Keratinocyte (primary cell): ENCODE data around the gene C11orf91. TPM values are rescaled to one million over a fixed set of nuclear protein-coding genes. Genes with fewer than 3 reads are reported as not detected.

ENCODE experiments used
- DNase-seq: peaks from one replicate; pipeline ENCODE4 v3.0.0-alpha.2; 2011; ENCODE audit warnings: low read depth, missing footprints, low spot score
- FAIRE-seq: peaks from 2 replicates; lab custom pipeline; 2011; peaks lifted over from hg19 to GRCh38; lab: Jason Lieb, UNC
- H2AFZ ChIP-seq: 2 replicates; pipeline ENCODE4 v1.6.0; 2012; ENCODE audit warnings: low read length, control low read depth, inconsistent platforms; ENCODE audit not compliant: control insufficient read depth
- H3K27ac ChIP-seq: 2 replicates; pipeline ENCODE4 v1.5.1; 2011; ENCODE audit warnings: low read length; ENCODE audit not compliant: control insufficient read depth, insufficient read depth
- H3K27me3 ChIP-seq: 3 replicates; pipeline ENCODE4 v1.6.0; 2011; ENCODE audit warnings: low read length; ENCODE audit not compliant: control insufficient read depth, insufficient read depth; ENCODE audit errors: extremely low read depth
- H3K36me3 ChIP-seq, 2 experiments: 2 replicates in 1 of 2; 3 replicates in 1 of 2; pipeline ENCODE4 v1.5.1; 2011; ENCODE audit warnings: low read length in 2 of 2, mild to moderate bottlenecking in 1 of 2; ENCODE audit not compliant: control insufficient read depth in 2 of 2, insufficient read depth in 2 of 2; ENCODE audit errors: extremely low read depth in 1 of 2
- H3K4me1 ChIP-seq: 3 replicates; pipeline ENCODE4 v1.5.1; 2011; ENCODE audit warnings: low read length; ENCODE audit not compliant: control insufficient read depth, insufficient read depth; ENCODE audit errors: extremely low read depth
- H3K4me2 ChIP-seq: 3 replicates; pipeline ENCODE4 v1.6.0; 2011; ENCODE audit warnings: low read depth, low read length; ENCODE audit not compliant: control insufficient read depth, insufficient read depth; ENCODE audit errors: extremely low read depth
- H3K4me3 ChIP-seq, 3 experiments: fragments of 200-600 bp in 1 of 3; sonication (generic) in 1 of 3; 2 replicates in 2 of 3; 3 replicates in 1 of 3; pipeline ENCODE4 v1.5.1; 2011 to 2016; ENCODE audit warnings: low read length in 3 of 3, mild to moderate bottlenecking in 3 of 3, control low read depth in 2 of 3, inconsistent platforms in 1 of 3, low read depth in 1 of 3, mixed read lengths in 1 of 3, mixed run types in 1 of 3, moderate library complexity in 1 of 3; ENCODE audit not compliant: control insufficient read depth in 2 of 3, insufficient read depth in 2 of 3; ENCODE audit errors: extremely low read depth in 1 of 3
- H3K79me2 ChIP-seq: 2 replicates; pipeline ENCODE4 v1.6.0; 2012; ENCODE audit warnings: low read length; ENCODE audit not compliant: control insufficient read depth, insufficient read depth
- H3K9ac ChIP-seq: 3 replicates; pipeline ENCODE4 v1.6.0; 2011; ENCODE audit warnings: low read length; ENCODE audit not compliant: control insufficient read depth, insufficient read depth; ENCODE audit errors: extremely low read depth
- H3K9me1 ChIP-seq: 3 replicates; pipeline ENCODE4 v1.6.0; 2011; ENCODE audit warnings: low read length; ENCODE audit not compliant: control insufficient read depth, insufficient read depth; ENCODE audit errors: extremely low read depth
- H3K9me3 ChIP-seq: 2 replicates; pipeline ENCODE4 v1.5.1; 2012; ENCODE audit warnings: low read depth, low read length; ENCODE audit not compliant: control insufficient read depth
- H4K20me1 ChIP-seq: 3 replicates; pipeline ENCODE4 v1.6.0; 2011; ENCODE audit warnings: low read length; ENCODE audit not compliant: control insufficient read depth, insufficient read depth; ENCODE audit errors: extremely low read depth
- EZH2 ChIP-seq: IDR thresholded peaks from one replicate; pipeline ENCODE4 v1.6.1; 2012; ENCODE audit warnings: inconsistent platforms, mild to moderate bottlenecking, low read length, moderate library complexity
- dilution Hi-C: fragments of 300-500 bp; cut with MboI; formaldehyde crosslinking; loops from one replicate; pipeline ENCODE4 v1.7.0; 2020; ENCODE audit warnings: low sequenced_read_pairs; ENCODE audit not compliant: extremely low pct_ligation_motif_present
- polyA minus RNA-seq, 3 experiments: library from RNA; depleted of rRNA, polyadenylated mRNA; stranded (reverse); fragments of >200 nt; gene quantifications; 1 replicate in 1 of 3; 2 replicates in 1 of 3; 3 replicates in 1 of 3; pipeline ENCODE4 v1.2.3, GENCODE V29; 2011
- polyA plus RNA-seq, 5 experiments: library from polyadenylated mRNA; depleted of rRNA in 3 of 5; stranded (reverse) in 3 of 5; stranded (forward) in 1 of 5; unstranded in 1 of 5; fragments of >200 nt; gene quantifications; 1 replicate in 1 of 5; 2 replicates in 3 of 5; 3 replicates in 1 of 5; pipeline versions ENCODE4 v1.2.1 to v1.2.3, GENCODE V29; 2011 to 2012; ENCODE audit warnings: missing spikeins in 2 of 5, low read depth in 1 of 5, low replicate concordance in 1 of 5
- TF ChIP-seq, protein P1 (sequence below), 3 experiments: IDR thresholded peaks in 1 of 3; conservative IDR thresholded peaks in 1 of 3; optimal IDR thresholded peaks in 1 of 3; 2 replicates in 2 of 3; 3 replicates in 1 of 3; pipeline versions ENCODE3 to v1.5.1; 2011; ENCODE audit warnings: low read length in 3 of 3, mild to moderate bottlenecking in 3 of 3, moderate library complexity in 2 of 3, control low read depth in 1 of 3, inconsistent platforms in 1 of 3; ENCODE audit not compliant: insufficient read depth in 2 of 3; ENCODE audit errors: extremely low read depth in 1 of 3

Gene C11orf91, protein sequence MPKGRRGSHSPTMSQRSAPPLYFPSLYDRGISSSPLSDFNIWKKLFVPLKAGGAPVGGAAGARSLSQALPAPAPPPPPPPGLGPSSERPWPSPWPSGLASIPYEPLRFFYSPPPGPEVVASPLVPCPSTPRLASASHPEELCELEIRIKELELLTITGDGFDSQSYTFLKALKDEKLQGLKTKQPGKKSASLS
- polyA plus RNA-seq, result 0.10 to 0.16 TPM (median 0.10 TPM) in 3 replicates
- polyA plus RNA-seq (2011; ENCODE audit: low read depth), result not detected
- not detected in 2 replicates for polyA plus RNA-seq (2011; cell fraction: cytosol; rRNA removed)
- polyA plus RNA-seq (2011; cell fraction: nucleus; rRNA removed), result 0.36 TPM in 1 of 2 replicates, not detected in the other
- 0.18 TPM in 1 of 2 replicates, not detected in the other for polyA plus RNA-seq (2012; ENCODE audit: low replicate concordance)
- not detected in 3 replicates for polyA minus RNA-seq
- polyA minus RNA-seq (2011; cell fraction: cytosol; rRNA and poly(A)+ RNA removed), result not detected
- polyA minus RNA-seq (2011; cell fraction: nucleus; rRNA and poly(A)+ RNA removed), result 1.2 TPM in 1 of 2 replicates, not detected in the other

DNA sequence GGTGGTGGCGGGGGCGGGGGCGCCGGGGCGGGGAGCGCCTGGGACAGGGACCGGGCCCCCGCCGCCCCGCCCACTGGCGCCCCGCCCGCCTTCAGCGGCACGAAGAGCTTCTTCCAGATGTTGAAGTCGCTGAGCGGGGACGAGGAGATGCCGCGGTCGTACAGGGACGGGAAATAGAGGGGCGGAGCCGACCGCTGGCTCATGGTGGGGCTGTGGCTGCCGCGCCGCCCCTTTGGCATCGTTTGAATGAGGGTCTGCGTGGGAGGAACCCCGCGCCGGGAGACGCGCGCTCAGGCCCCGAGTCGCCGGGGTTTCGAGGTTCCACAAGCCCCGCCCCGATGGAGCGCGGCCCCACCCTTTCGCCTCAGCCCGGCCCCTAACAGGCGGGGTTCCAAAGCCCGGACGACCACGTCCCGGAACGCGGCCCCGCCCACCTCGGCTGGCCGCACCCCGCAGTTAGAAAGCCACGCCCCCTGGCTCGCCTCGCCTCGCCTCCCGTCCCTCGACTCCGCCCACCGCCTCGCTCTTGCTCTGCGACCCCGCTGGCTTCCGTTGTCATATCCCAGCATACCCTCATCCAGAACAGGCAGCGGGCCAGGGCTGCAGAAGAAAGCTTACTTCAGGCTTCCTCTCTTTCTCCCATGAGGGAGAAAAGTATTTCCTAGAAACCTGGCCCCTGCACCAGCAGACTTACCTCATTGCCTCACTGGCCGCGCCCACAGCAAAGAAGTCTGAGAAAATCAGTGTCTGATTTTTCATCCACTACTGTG lies at the start of gene C11orf91:
TSS of gene C11orf91 (minus strand) at position 325 of the 770 bp plus-strand sequence. CDS start at position 239, 86 bp downstream.
- Histone ChIP-seq H3K9me1 (no peaks in the 10 kb centered on the region), H3K9me3 (no peaks in the 10 kb centered on the region), H4K20me1 (no peaks in the 10 kb centered on the region), H3K4me3 (peak within 1 kb of the TSS; percentile 30 to 68 (median 47)), H3K4me2 (peak within 1 kb of the TSS; percentile 94), H3K79me2 (no peaks in the 10 kb centered on the region), H2AFZ (no peak within 1 kb of the TSS), H3K27ac (peak within 1 kb of the TSS; percentile 97), H3K36me3 (peaks cover 4 to 7% of the 10 kb centered on the region in 2 experiments), H3K4me1 (peaks cover 80% of the 10 kb centered on the region), H3K9ac (peak within 1 kb of the TSS; percentile 83), H3K27me3 (no peaks in the 10 kb centered on the region)
- no peak for DNase-seq
- no peak for FAIRE-seq
- dilution Hi-C loops, result no loop called here
- TF ChIP-seq EZH2, result no peak
- TF ChIP-seq, protein P1, sequence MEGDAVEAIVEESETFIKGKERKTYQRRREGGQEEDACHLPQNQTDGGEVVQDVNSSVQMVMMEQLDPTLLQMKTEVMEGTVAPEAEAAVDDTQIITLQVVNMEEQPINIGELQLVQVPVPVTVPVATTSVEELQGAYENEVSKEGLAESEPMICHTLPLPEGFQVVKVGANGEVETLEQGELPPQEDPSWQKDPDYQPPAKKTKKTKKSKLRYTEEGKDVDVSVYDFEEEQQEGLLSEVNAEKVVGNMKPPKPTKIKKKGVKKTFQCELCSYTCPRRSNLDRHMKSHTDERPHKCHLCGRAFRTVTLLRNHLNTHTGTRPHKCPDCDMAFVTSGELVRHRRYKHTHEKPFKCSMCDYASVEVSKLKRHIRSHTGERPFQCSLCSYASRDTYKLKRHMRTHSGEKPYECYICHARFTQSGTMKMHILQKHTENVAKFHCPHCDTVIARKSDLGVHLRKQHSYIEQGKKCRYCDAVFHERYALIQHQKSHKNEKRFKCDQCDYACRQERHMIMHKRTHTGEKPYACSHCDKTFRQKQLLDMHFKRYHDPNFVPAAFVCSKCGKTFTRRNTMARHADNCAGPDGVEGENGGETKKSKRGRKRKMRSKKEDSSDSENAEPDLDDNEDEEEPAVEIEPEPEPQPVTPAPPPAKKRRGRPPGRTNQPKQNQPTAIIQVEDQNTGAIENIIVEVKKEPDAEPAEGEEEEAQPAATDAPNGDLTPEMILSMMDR (optimal IDR thresholded peaks at IDR 0.05 in 1 of 3, IDR thresholded peaks at IDR 0.05 in 1 of 3, conservative IDR thresholded peaks at IDR 0.05 in 1 of 3; ENCODE audit: extremely low read depth in 1 of 3, insufficient read depth in 2 of 3, low read length in 3 of 3), result no peak

DNA sequence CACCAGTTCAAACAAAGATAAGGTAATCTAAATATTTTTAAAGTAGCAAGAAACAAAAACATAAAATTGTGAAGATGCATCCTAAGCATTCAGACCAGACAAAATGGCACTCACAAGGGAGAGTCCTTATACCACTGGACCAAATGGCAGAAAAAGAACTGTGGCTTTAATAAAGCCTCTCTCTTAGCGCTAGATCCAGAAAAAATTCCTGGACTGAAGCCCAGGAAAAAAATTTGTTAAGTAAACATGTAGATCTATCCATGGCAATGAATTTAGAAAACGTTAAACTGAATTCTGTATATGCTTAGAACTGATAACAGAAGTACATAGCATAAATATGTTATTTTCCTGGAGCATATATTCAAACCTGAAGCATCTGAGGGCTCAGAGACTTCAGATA lies 47.4 kb upstream of the C11orf91 start:
- H3K36me3 ChIP-seq, result peaks cover 9 to 10% of the 10 kb centered on the region in 2 experiments
- no peaks in the 10 kb centered on the region for H3K9me3 ChIP-seq
- H3K27me3 ChIP-seq, result no peaks in the 10 kb centered on the region
- FAIRE-seq, result no peak
- no peak overlapping the region for H3K27ac ChIP-seq
- H3K4me2 ChIP-seq, result no peak overlapping the region
- dilution Hi-C loops, result no loop called here
- no peaks in the 10 kb centered on the region for H3K9me1 ChIP-seq
- no peak for DNase-seq
- H3K4me1 ChIP-seq, result no peaks in the 10 kb centered on the region
- H4K20me1 ChIP-seq, result no peaks in the 10 kb centered on the region
- no peak overlapping the region for H2AFZ ChIP-seq
- no peak overlapping the region for H3K4me3 ChIP-seq
- no peak overlapping the region for H3K9ac ChIP-seq
- TF ChIP-seq, protein P1 (optimal IDR thresholded peaks at IDR 0.05 in 1 of 3, IDR thresholded peaks at IDR 0.05 in 1 of 3, conservative IDR thresholded peaks at IDR 0.05 in 1 of 3; ENCODE audit: extremely low read depth in 1 of 3, insufficient read depth in 2 of 3, low read length in 3 of 3), result no peak
- TF ChIP-seq EZH2, result no peak
- no peaks in the 10 kb centered on the region for H3K79me2 ChIP-seq
